H9 (cell line): ENCODE measurements around the gene RIOX2. TPM values are rescaled to one million over a fixed set of nuclear protein-coding genes. Genes with fewer than 3 reads are reported as not detected.
A peak's percentile ranks its signal among the peaks of the same experiment; 100 is the strongest.

ENCODE experiments used
- DNase-seq: peaks from one replicate; pipeline ENCODE4 v3.0.0-alpha.2; 2017
- H2AFZ ChIP-seq: one replicate; pipeline ENCODE4 v1.6.1; 2013; ENCODE audit warnings: mild to moderate bottlenecking, low read length, control low read depth, moderate library complexity
- H2AK5ac ChIP-seq: 2 replicates; pipeline ENCODE4 v1.6.1; 2013; ENCODE audit warnings: low read length, control low read depth, mixed read lengths; ENCODE audit not compliant: insufficient read length
- H2BK120ac ChIP-seq: one replicate; pipeline ENCODE4 v1.6.1; 2013; ENCODE audit warnings: low read depth, mild to moderate bottlenecking, low read length, control low read depth, inconsistent platforms; ENCODE audit not compliant: poor library complexity, severe bottlenecking
- H2BK12ac ChIP-seq: 2 replicates; pipeline ENCODE4 v1.6.1; 2013; ENCODE audit warnings: low read length, control low read depth, mixed read lengths, low read depth; ENCODE audit not compliant: insufficient read length
- H2BK15ac ChIP-seq: 2 replicates; pipeline ENCODE4 v1.6.1; 2013; ENCODE audit warnings: low read depth, low read length, control low read depth
- H2BK20ac ChIP-seq: one replicate; pipeline ENCODE4 v1.6.1; 2013; ENCODE audit warnings: low read depth, mild to moderate bottlenecking, low read length, control low read depth, inconsistent platforms; ENCODE audit not compliant: poor library complexity, severe bottlenecking
- H2BK5ac ChIP-seq: 2 replicates; pipeline ENCODE4 v1.6.1; 2013; ENCODE audit warnings: low read length, control low read depth, mixed read lengths; ENCODE audit not compliant: insufficient read length
- H3K14ac ChIP-seq: 2 replicates; pipeline ENCODE4 v1.6.1; 2013; ENCODE audit warnings: low read length, control low read depth; ENCODE audit not compliant: insufficient read depth
- H3K18ac ChIP-seq: 2 replicates; pipeline ENCODE4 v1.6.1; 2013; ENCODE audit warnings: low read depth, mild to moderate bottlenecking, mixed read lengths, low read length, control low read depth; ENCODE audit not compliant: insufficient read length
- H3K23ac ChIP-seq: 2 replicates; pipeline ENCODE4 v1.6.1; 2013; ENCODE audit warnings: low read length, control low read depth, mixed read lengths, low read depth; ENCODE audit not compliant: insufficient read length
- H3K23me2 ChIP-seq: 2 replicates; pipeline ENCODE4 v1.6.1; 2013; ENCODE audit warnings: low read depth, mild to moderate bottlenecking, mixed read lengths, low read length, control low read depth; ENCODE audit not compliant: insufficient read length, poor library complexity, severe bottlenecking
- H3K27ac ChIP-seq: 2 replicates; pipeline ENCODE4 v1.5.1; 2013; ENCODE audit warnings: low read length, control low read depth, mixed read lengths, low read depth; ENCODE audit not compliant: insufficient read length
- H3K27me3 ChIP-seq: 2 replicates; pipeline ENCODE4 v1.6.1; 2013; ENCODE audit warnings: low read length, control low read depth, inconsistent platforms; ENCODE audit not compliant: insufficient read depth
- H3K4ac ChIP-seq: 2 replicates; pipeline ENCODE4 v1.6.1; 2013; ENCODE audit warnings: low read depth, mild to moderate bottlenecking, control low read depth, inconsistent platforms, low read length, moderate library complexity
- H3K4me1 ChIP-seq: 2 replicates; pipeline ENCODE4 v1.6.1; 2013; ENCODE audit warnings: low read length, control low read depth, inconsistent platforms; ENCODE audit not compliant: insufficient read depth
- H3K4me2 ChIP-seq: 2 replicates; pipeline ENCODE4 v1.6.1; 2013; ENCODE audit warnings: low read length, control low read depth, mixed read lengths; ENCODE audit not compliant: insufficient read length, insufficient read depth
- H3K56ac ChIP-seq: 2 replicates; pipeline ENCODE4 v1.6.1; 2013; ENCODE audit warnings: low read depth, mild to moderate bottlenecking, mixed read lengths, low read length, control low read depth; ENCODE audit not compliant: insufficient read length
- H3K79me1 ChIP-seq: 2 replicates; pipeline ENCODE4 v1.6.1; 2013; ENCODE audit warnings: low read depth, mild to moderate bottlenecking, moderate library complexity, low read length, control low read depth, inconsistent platforms; ENCODE audit not compliant: insufficient read depth, poor library complexity, severe bottlenecking
- H3K79me2 ChIP-seq: 2 replicates; pipeline ENCODE4 v1.6.1; 2013; ENCODE audit warnings: low read length, control low read depth, inconsistent platforms; ENCODE audit not compliant: insufficient read depth
- H3K9ac ChIP-seq: 2 replicates; pipeline ENCODE4 v1.6.1; 2013; ENCODE audit warnings: low read length, control low read depth, mixed read lengths; ENCODE audit not compliant: insufficient read length; ENCODE audit errors: extremely low read depth
- H3K9me3 ChIP-seq: one replicate; pipeline ENCODE4 v1.6.1; 2013; ENCODE audit warnings: low read depth, low read length, inconsistent platforms; ENCODE audit not compliant: control insufficient read depth
- H3T11ph ChIP-seq: one replicate; pipeline ENCODE4 v1.6.1; 2013; ENCODE audit warnings: mild to moderate bottlenecking, low read length, control low read depth, inconsistent platforms
- H4K20me1 ChIP-seq: one replicate; pipeline ENCODE4 v1.6.1; 2013; ENCODE audit not compliant: control insufficient read depth, insufficient read length, insufficient read depth
- H4K5ac ChIP-seq: 2 replicates; pipeline ENCODE4 v1.6.1; 2013; ENCODE audit warnings: low read depth, mild to moderate bottlenecking, mixed read lengths, low read length, control low read depth; ENCODE audit not compliant: insufficient read length
- H4K8ac ChIP-seq: replicated peaks from 2 replicates; pipeline ENCODE4 v1.6.1; 2013; ENCODE audit warnings: low read length, control low read depth, mixed read lengths, low read depth; ENCODE audit not compliant: insufficient read length
- H4K91ac ChIP-seq: 2 replicates; pipeline ENCODE4 v1.6.1; 2013; ENCODE audit warnings: low read depth, mild to moderate bottlenecking, moderate library complexity, mixed read lengths, low read length, control low read depth; ENCODE audit not compliant: insufficient read length
- H3K27ac Mint-ChIP-seq, 3 experiments: 2 replicates in 2 of 3; 3 replicates in 1 of 3; pipeline ENCODE4 v1.8.0; 2020 to 2021; ENCODE audit warnings: mixed read lengths in 3 of 3, mild to moderate bottlenecking in 1 of 3, moderate library complexity in 1 of 3
- H3K27me3 Mint-ChIP-seq: 2 replicates; pipeline ENCODE4 v1.8.0; 2021; ENCODE audit warnings: low read depth, mild to moderate bottlenecking, moderate library complexity, mixed read lengths
- H3K36me3 Mint-ChIP-seq, 3 experiments: 2 replicates in 2 of 3; 3 replicates in 1 of 3; pipeline ENCODE4 v1.8.0; 2020 to 2021; ENCODE audit warnings: low read depth in 3 of 3, mixed read lengths in 3 of 3; ENCODE audit not compliant: insufficient read depth in 1 of 3
- H3K4me1 Mint-ChIP-seq, 2 experiments: 2 replicates each; pipeline ENCODE4 v1.8.0; 2020; ENCODE audit warnings: mixed read lengths in 2 of 2
- H3K4me3 Mint-ChIP-seq, 2 experiments: 2 replicates in 1 of 2; 3 replicates in 1 of 2; pipeline ENCODE4 v1.8.0; 2020 to 2021; ENCODE audit warnings: mild to moderate bottlenecking in 2 of 2, mixed read lengths in 2 of 2, moderate library complexity in 1 of 2
- H3K9me3 Mint-ChIP-seq, 2 experiments: 2 replicates in 1 of 2; 3 replicates in 1 of 2; pipeline ENCODE4 v1.8.0; 2020; ENCODE audit warnings: mild to moderate bottlenecking in 2 of 2, mixed read lengths in 2 of 2, moderate library complexity in 1 of 2
- WGBS: extraction: QIAGEN DNeasy Blood & Tissue Kit; methylation state at CpG from one replicate; pipeline ENCODE4 v1.1.7; 2013; ENCODE audit warnings: missing lambda C conversion rate, low lambda C conversion rate, mixed read lengths; ENCODE audit not compliant: insufficient read length; ENCODE audit errors: extremely low coverage; 5-methylcytosine and 5-hydroxymethylcytosine counted together
- total RNA-seq: library from RNA; stranded (reverse); gene quantifications from 2 replicates; pipeline ENCODE4 v1.2.1, GENCODE V29; 2021
- TF ChIP-seq, protein P1 (sequence below): fragments of 200-600 bp; sonication (generic); conservative IDR thresholded peaks from 3 replicates; pipeline ENCODE4 v1.8.0; 2021; ENCODE audit warnings: antibody characterized with exemption, mild to moderate bottlenecking

Gene RIOX2
- total RNA-seq, 1 experiment from 2014 or later = 15.5 TPM

DNA sequence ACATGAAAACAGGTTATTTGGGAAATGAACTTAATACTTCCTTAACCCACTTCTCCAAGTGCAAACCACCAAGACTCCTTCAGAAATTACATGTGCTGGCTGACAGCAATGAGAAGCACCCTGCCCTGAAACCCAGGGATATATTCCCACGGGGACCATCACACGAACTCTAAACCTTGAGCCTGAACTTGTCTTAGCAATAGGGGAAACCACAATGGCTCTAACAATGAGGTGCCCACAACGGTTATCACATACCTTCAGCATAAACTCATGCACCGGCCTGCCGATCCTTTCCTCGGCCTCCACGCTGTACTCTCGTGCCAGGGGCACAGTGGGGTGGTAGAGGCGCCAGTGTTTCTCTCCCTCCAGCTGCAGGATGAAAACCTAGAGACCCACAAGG, 13.4 kb downstream of the RIOX2 start:
- Histone ChIP-seq H3K4me2 (no peak overlapping the region), H3K23ac (no peak overlapping the region), H2AK5ac (no peak overlapping the region), H3K27me3 (no peaks in the 10 kb centered on the region), H3K79me1 (no peaks in the 10 kb centered on the region), H3K23me2 (no peaks in the 10 kb centered on the region), H3K9me3 (no peaks in the 10 kb centered on the region), H4K20me1 (no peaks in the 10 kb centered on the region), H3K18ac (no peak overlapping the region), H3K27ac (no peak overlapping the region), H2AFZ (no peak overlapping the region), H3K9ac (no peak overlapping the region), H4K91ac (no peak overlapping the region), H4K8ac (no peak overlapping the region), H3K14ac (no peak overlapping the region), H2BK15ac (no peak overlapping the region), H3K4ac (no peak overlapping the region), H4K5ac (no peak overlapping the region), H3T11ph (no peak overlapping the region), H3K56ac (no peak overlapping the region), H2BK120ac (no peak overlapping the region), H2BK5ac (no peak overlapping the region), H3K79me2 (peaks cover 3% of the 10 kb centered on the region), H3K4me1 (no peaks in the 10 kb centered on the region), H2BK12ac (no peak overlapping the region), H2BK20ac (no peak overlapping the region)
- TF ChIP-seq, protein P1, sequence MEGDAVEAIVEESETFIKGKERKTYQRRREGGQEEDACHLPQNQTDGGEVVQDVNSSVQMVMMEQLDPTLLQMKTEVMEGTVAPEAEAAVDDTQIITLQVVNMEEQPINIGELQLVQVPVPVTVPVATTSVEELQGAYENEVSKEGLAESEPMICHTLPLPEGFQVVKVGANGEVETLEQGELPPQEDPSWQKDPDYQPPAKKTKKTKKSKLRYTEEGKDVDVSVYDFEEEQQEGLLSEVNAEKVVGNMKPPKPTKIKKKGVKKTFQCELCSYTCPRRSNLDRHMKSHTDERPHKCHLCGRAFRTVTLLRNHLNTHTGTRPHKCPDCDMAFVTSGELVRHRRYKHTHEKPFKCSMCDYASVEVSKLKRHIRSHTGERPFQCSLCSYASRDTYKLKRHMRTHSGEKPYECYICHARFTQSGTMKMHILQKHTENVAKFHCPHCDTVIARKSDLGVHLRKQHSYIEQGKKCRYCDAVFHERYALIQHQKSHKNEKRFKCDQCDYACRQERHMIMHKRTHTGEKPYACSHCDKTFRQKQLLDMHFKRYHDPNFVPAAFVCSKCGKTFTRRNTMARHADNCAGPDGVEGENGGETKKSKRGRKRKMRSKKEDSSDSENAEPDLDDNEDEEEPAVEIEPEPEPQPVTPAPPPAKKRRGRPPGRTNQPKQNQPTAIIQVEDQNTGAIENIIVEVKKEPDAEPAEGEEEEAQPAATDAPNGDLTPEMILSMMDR = no peak
- H3K27ac Mint-ChIP-seq = peak overlapping the region in 1 of 3 experiments; percentile 81; a peak in 2 of 7 replicates
- WGBS = no CpG with 5 or more reads among the region's 9 CpGs
- no peak for DNase-seq
- peaks cover 0 to 2% of the 10 kb centered on the region in 2 experiments; a peak in 1 of 4 replicates for H3K4me1 Mint-ChIP-seq
- no peak overlapping the region for H3K4me3 Mint-ChIP-seq
- no peaks in the 10 kb centered on the region for H3K27me3 Mint-ChIP-seq
- H3K36me3 Mint-ChIP-seq = peaks cover 0 to 8% (median 2%) of the 10 kb centered on the region in 3 experiments; a peak in 3 of 7 replicates
- H3K9me3 Mint-ChIP-seq = no peaks in the 10 kb centered on the region
